SJSA1 (cell line): ENCODE measurements around the gene ALKBH7. TPM values are rescaled to one million over a fixed set of nuclear protein-coding genes. Genes with fewer than 3 reads are reported as not detected.
"Not testable (repeated sequence)": the region's sequence is repeated elsewhere in the genome, so short reads cannot be mapped to it uniquely, and the experiment has no call there.

Experiments
- DNase-seq, 2 experiments: peaks; one replicate each; pipeline ENCODE4 v3.0.0-alpha.2; 2015 to 2020; ENCODE audit warnings: low spot score in 2 of 2, low read depth in 1 of 2
- H3K27ac ChIP-seq: fragments of 250-450 bp; sonication (Bioruptor Pico); 2 replicates; pipeline ENCODE4 v1.5.1; 2020; ENCODE audit warnings: mild to moderate bottlenecking, moderate library complexity
- H3K27me3 ChIP-seq: fragments of 250-450 bp; sonication (Bioruptor Pico); replicated peaks from 2 replicates; pipeline ENCODE4 v1.5.1; 2020; ENCODE audit warnings: mild to moderate bottlenecking, moderate library complexity
- H3K36me3 ChIP-seq: fragments of 250-450 bp; sonication (Bioruptor Pico); 2 replicates; pipeline ENCODE4 v1.5.1; 2020; ENCODE audit warnings: mild to moderate bottlenecking
- H3K4me1 ChIP-seq: fragments of 250-450 bp; sonication (Bioruptor Pico); replicated peaks from 2 replicates; pipeline ENCODE4 v1.6.1; 2021; ENCODE audit warnings: mild to moderate bottlenecking
- H3K4me3 ChIP-seq: fragments of 250-450 bp; sonication (Bioruptor Pico); 2 replicates; pipeline ENCODE4 v1.5.1; 2020; ENCODE audit warnings: mild to moderate bottlenecking
- H3K9me3 ChIP-seq: fragments of 250-450 bp; sonication (Bioruptor Pico); replicated peaks from 2 replicates; pipeline ENCODE4 v1.5.1; 2020; ENCODE audit warnings: mild to moderate bottlenecking
- total RNA-seq: library from RNA; depleted of rRNA; stranded (reverse); fragments of >200 nt; shearing (Covaris generic); gene quantifications from 2 replicates; pipeline ENCODE4 v1.2.3, GENCODE V29; 2014; rRNA removed

The ALKBH7 gene
- 24.0 and 45.2 TPM in 2 replicates for total RNA-seq

GRCh38 chr19:6372594-6373095 lies at the start of gene ALKBH7:
TSS of gene ALKBH7 (plus strand) at chr19:6372794. CDS start at chr19:6372821, 27 bp downstream.
- no peaks in the 10 kb centered on the region for H3K27me3 ChIP-seq
- peak; percentile 98 to 100 for DNase-seq
- H3K36me3 ChIP-seq: peaks cover 19% of the 10 kb centered on the region
- H3K4me3 ChIP-seq: peak within 1 kb of the TSS; percentile 79
- H3K9me3 ChIP-seq: no peaks in the 10 kb centered on the region
- peaks cover 10% of the 10 kb centered on the region for H3K4me1 ChIP-seq
- peak within 1 kb of the TSS; percentile 57 for H3K27ac ChIP-seq

GRCh38 chr19:6324757-6325156 lies 47.8 kb upstream of the ALKBH7 start:
- H3K9me3 ChIP-seq: no peaks in the 10 kb centered on the region

GRCh38 chr19:6325614-6326013 lies 47.0 kb upstream of the ALKBH7 start:
- H3K27ac ChIP-seq: no peak overlapping the region
- no peaks in the 10 kb centered on the region for H3K4me1 ChIP-seq
- H3K9me3 ChIP-seq: no peaks in the 10 kb centered on the region
- H3K27me3 ChIP-seq: peaks cover 11% of the 10 kb centered on the region
- H3K36me3 ChIP-seq: no peaks in the 10 kb centered on the region
- no peak for DNase-seq
- H3K4me3 ChIP-seq: no peak overlapping the region

More at GRCh38 chr19:6324757-6325156, 47.8 kb upstream of the ALKBH7 start:
- no peaks in the 10 kb centered on the region for H3K4me1 ChIP-seq
- H3K36me3 ChIP-seq: no peaks in the 10 kb centered on the region
- H3K27ac ChIP-seq: no peak overlapping the region
- peaks cover 11% of the 10 kb centered on the region for H3K27me3 ChIP-seq
- DNase-seq: no peak
- H3K4me3 ChIP-seq: no peak overlapping the region

GRCh38 chr19:6326815-6327214 lies 45.8 kb upstream of the ALKBH7 start:
- Histone ChIP-seq H3K4me3 (no peak overlapping the region), H3K36me3 (no peaks in the 10 kb centered on the region)
- DNase-seq: no peak

GRCh38 chr19:6333439-6333838 lies 39.2 kb upstream of the ALKBH7 start, which contains the start of gene ACER1:
TSS of gene ACER1 (minus strand) at chr19:6333612. CDS start at chr19:6333551, 61 bp downstream.
- Histone ChIP-seq H3K4me3 (no peak within 1 kb of the TSS), H3K4me1 (no peaks in the 10 kb centered on the region), H3K9me3 (no peaks in the 10 kb centered on the region), H3K27me3 (no peaks in the 10 kb centered on the region; the same call in 1 of the 2 replicates), H3K36me3 (no peaks in the 10 kb centered on the region), H3K27ac (no peak within 1 kb of the TSS)
- no peak for DNase-seq

More at GRCh38 chr19:6326815-6327214, 45.8 kb upstream of the ALKBH7 start:
- peaks cover 9% of the 10 kb centered on the region for H3K27me3 ChIP-seq
- no peaks in the 10 kb centered on the region for H3K9me3 ChIP-seq
- H3K4me1 ChIP-seq: no peaks in the 10 kb centered on the region
- no peak overlapping the region for H3K27ac ChIP-seq

- Histone ChIP-seq H3K27ac (no peak overlapping the region), H3K36me3 (no peaks in the 10 kb centered on the region), H3K9me3 (no peaks in the 10 kb centered on the region), H3K27me3 (no peaks in the 10 kb centered on the region; the same call in 1 of the 2 replicates), H3K4me3 (no peak overlapping the region), H3K4me1 (no peaks in the 10 kb centered on the region)
- DNase-seq: no peak
These were observed 37.9 kb upstream of the ALKBH7 start for GRCh38 chr19:6334490-6335285.

- DNase-seq: no peak
- Histone ChIP-seq H3K27ac (no peak overlapping the region), H3K27me3 (no peaks in the 10 kb centered on the region), H3K4me3 (no peak overlapping the region), H3K9me3 (no peaks in the 10 kb centered on the region), H3K36me3 (no peaks in the 10 kb centered on the region), H3K4me1 (no peaks in the 10 kb centered on the region)
These were observed 31.9 kb upstream of the ALKBH7 start for GRCh38 chr19:6340493-6341201.

GRCh38 chr19:6343462-6343861 lies 29.1 kb upstream of the ALKBH7 start:
- DNase-seq: no peak
- Histone ChIP-seq H3K27ac (no peak overlapping the region), H3K4me1 (no peaks in the 10 kb centered on the region), H3K9me3 (no peaks in the 10 kb centered on the region), H3K27me3 (no peaks in the 10 kb centered on the region), H3K4me3 (no peak overlapping the region), H3K36me3 (no peaks in the 10 kb centered on the region)

GRCh38 chr19:6349271-6349670 lies 23.3 kb upstream of the ALKBH7 start:
- not testable (repeated sequence) for H3K27ac ChIP-seq, H3K36me3 ChIP-seq, H3K27me3 ChIP-seq, DNase-seq, H3K4me1 ChIP-seq, H3K9me3 ChIP-seq, H3K4me3 ChIP-seq

GRCh38 chr19:6350688-6351087 lies 21.9 kb upstream of the ALKBH7 start:
- DNase-seq: no peak

GRCh38 chr19:6352381-6353165 lies 20.0 kb upstream of the ALKBH7 start:
- no peak for DNase-seq
- Histone ChIP-seq H3K27me3 (no peaks in the 10 kb centered on the region), H3K36me3 (no peaks in the 10 kb centered on the region), H3K4me1 (no peaks in the 10 kb centered on the region), H3K9me3 (no peaks in the 10 kb centered on the region), H3K4me3 (no peak overlapping the region), H3K27ac (no peak overlapping the region)

More at GRCh38 chr19:6350688-6351087, 21.9 kb upstream of the ALKBH7 start:
- no peaks in the 10 kb centered on the region for H3K36me3 ChIP-seq
- H3K27ac ChIP-seq: no peak overlapping the region
- no peak overlapping the region for H3K4me3 ChIP-seq
- H3K27me3 ChIP-seq: no peaks in the 10 kb centered on the region
- no peaks in the 10 kb centered on the region for H3K9me3 ChIP-seq
- no peaks in the 10 kb centered on the region for H3K4me1 ChIP-seq

GRCh38 chr19:6354098-6354674 lies 18.4 kb upstream of the ALKBH7 start:
- Histone ChIP-seq H3K4me3 (no peak overlapping the region), H3K27ac (no peak overlapping the region), H3K4me1 (no peaks in the 10 kb centered on the region), H3K36me3 (no peaks in the 10 kb centered on the region), H3K9me3 (no peaks in the 10 kb centered on the region), H3K27me3 (no peaks in the 10 kb centered on the region)
- no peak for DNase-seq
